Prostate gland (tissue), 2 donors: ENCODE measurements around the gene MLST8. TPM values are rescaled to one million over a fixed set of nuclear protein-coding genes. Genes with fewer than 3 reads are reported as not detected.

Experiments
- DNase-seq: peaks from one replicate; pipeline ENCODE4 v3.0.0-alpha.2; 2019; ENCODE audit warnings: low spot score
- H3K27ac ChIP-seq, 2 donors: fragments of 200-600 bp; sonication (generic); 2 replicates each; pipeline ENCODE4 v1.5.1; 2017 to 2019
- H3K27me3 ChIP-seq: fragments of 200-600 bp; sonication (generic); replicated peaks from 2 replicates; pipeline ENCODE4 v1.5.1; 2019; ENCODE audit not compliant: insufficient read depth
- H3K36me3 ChIP-seq, 2 donors: fragments of 200-600 bp; sonication (generic); 1 replicate in 1 of 2; 2 replicates in 1 of 2; pipeline versions ENCODE4 v1.5.1 to v1.8.1; 2017 to 2019
- H3K4me1 ChIP-seq: fragments of 200-600 bp; sonication (generic); replicated peaks from 2 replicates; pipeline ENCODE4 v1.5.1; 2019
- H3K4me3 ChIP-seq, 2 donors: fragments of 200-600 bp; sonication (generic); 2 replicates each; pipeline ENCODE4 v1.5.1; 2017 to 2019
- H3K9me3 ChIP-seq: fragments of 200-600 bp; sonication (generic); 2 replicates; pipeline ENCODE4 v1.5.1; 2017
- CTCF ChIP-seq, 4 experiments: fragments of 200-600 bp in 2 of 4; fragments of 450-650 bp in 2 of 4; sonication (generic) in 2 of 4; IDR thresholded peaks; 1 replicate in 3 of 4; 2 replicates in 1 of 4; pipeline ENCODE4 v1.5.1; 2016 to 2019; ENCODE audit warnings: antibody characterized with exemption in 4 of 4, mild to moderate bottlenecking in 2 of 4, moderate library complexity in 2 of 4
- POLR2A ChIP-seq: fragments of 450-650 bp; IDR thresholded peaks from one replicate; pipeline ENCODE4 v1.6.1; 2016; ENCODE audit warnings: antibody characterized with exemption, mild to moderate bottlenecking
- POLR2AphosphoS5 ChIP-seq: sonication (generic); formaldehyde crosslinking; IDR thresholded peaks from one replicate; pipeline ENCODE4 v1.6.1; 2017; ENCODE audit warnings: antibody characterized with exemption
- WGBS: methylation state at CpG from one replicate; pipeline ENCODE4 v1.1.5; 2018; 5-methylcytosine and 5-hydroxymethylcytosine counted together
- intact Hi-C: fragments of 100-400 bp; cut with DNase I; formaldehyde crosslinking; loops from one replicate; pipeline ENCODE4 v1.14.2; 2022
- total RNA-seq, 2 donors: library from RNA; depleted of rRNA; stranded (reverse); fragments of >200 nt; gene quantifications; one replicate each; pipeline ENCODE4 v1.1.0, GENCODE V29; 2016

The MLST8 gene
- total RNA-seq, 2 donors from 2014 or later, result 55.9 to 110 TPM

DNA sequence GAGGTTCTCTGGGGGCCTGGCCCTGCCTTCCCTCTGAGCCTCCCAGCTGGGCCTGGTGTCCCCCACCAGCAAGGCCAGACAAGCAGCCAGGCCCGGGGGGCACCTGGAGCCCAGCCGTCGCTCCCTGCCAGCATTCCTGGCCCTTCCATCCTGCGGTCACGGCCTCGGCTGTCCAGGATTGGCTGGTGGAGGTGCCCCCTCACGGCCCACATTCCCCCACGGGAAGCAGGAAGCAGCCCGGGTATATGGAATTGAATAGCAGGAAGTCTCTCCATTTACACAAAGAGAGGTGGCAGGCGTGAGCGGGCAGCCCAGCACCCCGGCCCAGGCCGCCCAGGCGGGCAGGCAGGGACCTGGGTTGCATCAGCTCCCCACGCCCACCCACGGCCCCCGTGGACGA is 35.2 kb upstream of the MLST8 start:
- no peak for TF ChIP-seq POLR2A
- no peak for TF ChIP-seq POLR2AphosphoS5
- TF ChIP-seq CTCF (IDR thresholded peaks at IDR 0.05), result no peak
- Histone ChIP-seq H3K27me3 (no peaks in the 10 kb centered on the region), H3K4me1 (no peaks in the 10 kb centered on the region), H3K9me3 (no peaks in the 10 kb centered on the region), H3K27ac (peak overlapping the region in 1 of 2 donors; percentile 29), H3K4me3 (no peak overlapping the region), H3K36me3 (peaks cover 7 to 14% of the 10 kb centered on the region in 2 donors)
- intact Hi-C loops, result no loop called here
- DNase-seq, result no peak
- WGBS, result 95% methylated on average over 11 of the region's 18 CpGs

DNA sequence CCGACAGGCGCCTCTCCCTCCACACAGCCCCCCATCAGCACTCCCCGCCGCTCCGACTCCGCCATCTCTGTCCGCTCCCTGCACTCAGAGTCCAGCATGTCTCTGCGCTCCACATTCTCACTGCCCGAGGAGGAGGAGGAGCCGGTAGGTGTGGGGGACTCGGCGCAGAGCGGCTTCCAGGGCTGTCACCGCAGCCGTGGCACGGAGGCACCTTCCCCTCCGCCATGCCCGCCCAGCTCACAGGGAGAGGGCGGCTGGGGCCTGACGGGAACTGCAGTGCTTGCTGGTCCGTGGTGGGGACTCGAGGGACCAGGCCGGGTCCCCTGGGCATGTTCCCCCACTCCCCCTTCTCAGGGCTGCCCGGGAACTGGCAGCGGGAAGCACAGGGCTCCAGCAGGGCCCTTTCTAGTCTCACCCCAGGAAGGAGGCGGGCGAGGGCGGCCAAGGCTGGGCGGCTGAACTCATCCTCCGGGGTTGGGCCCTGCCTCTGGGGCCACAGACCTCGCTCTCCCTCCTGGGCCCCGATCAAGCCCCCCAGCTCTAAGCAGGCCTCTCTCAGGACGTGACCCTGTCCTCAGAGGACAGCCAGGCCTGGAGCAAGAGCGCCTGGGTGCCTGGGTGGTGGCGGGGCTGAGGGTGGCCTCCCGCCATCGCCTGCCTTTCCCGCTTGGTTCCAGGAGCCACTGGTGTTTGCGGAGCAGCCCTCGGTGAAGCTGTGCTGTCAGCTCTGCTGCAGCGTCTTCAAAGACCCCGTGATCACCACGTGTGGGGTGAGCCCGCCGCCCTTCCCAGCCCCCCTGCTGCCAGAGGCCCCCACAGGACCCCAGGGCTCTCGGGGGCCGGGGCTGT is 34.4 kb upstream of the MLST8 start:
- no peaks in the 10 kb centered on the region for H3K27me3 ChIP-seq
- no peaks in the 10 kb centered on the region for H3K9me3 ChIP-seq
- no peak overlapping the region for H3K4me3 ChIP-seq
- TF ChIP-seq POLR2AphosphoS5, result no peak
- no peak for TF ChIP-seq POLR2A
- TF ChIP-seq CTCF (IDR thresholded peaks at IDR 0.05), result no peak
- DNase-seq, result no peak
- no peak overlapping the region for H3K27ac ChIP-seq
- WGBS, result 90% methylated on average over 38 of the region's 47 CpGs
- no peaks in the 10 kb centered on the region for H3K4me1 ChIP-seq
- intact Hi-C loops, result no loop called here
- H3K36me3 ChIP-seq, result peaks cover 7 to 15% of the 10 kb centered on the region in 2 donors

- Histone ChIP-seq H3K4me1 (no peaks in the 10 kb centered on the region), H3K27me3 (no peaks in the 10 kb centered on the region), H3K27ac (no peak overlapping the region), H3K4me3 (no peak overlapping the region), H3K9me3 (no peaks in the 10 kb centered on the region), H3K36me3 (peaks cover 7 to 18% of the 10 kb centered on the region in 2 donors)
- DNase-seq, result no peak
- 93% methylated on average over 21 of the region's 28 CpGs for WGBS
- TF ChIP-seq CTCF (IDR thresholded peaks at IDR 0.05) (no peak), POLR2A (no peak), POLR2AphosphoS5 (no peak)
- intact Hi-C loops, result no loop called here
Observed at GRCh38 chr16:2171601-2172178, 33.6 kb upstream of the MLST8 start.

DNA sequence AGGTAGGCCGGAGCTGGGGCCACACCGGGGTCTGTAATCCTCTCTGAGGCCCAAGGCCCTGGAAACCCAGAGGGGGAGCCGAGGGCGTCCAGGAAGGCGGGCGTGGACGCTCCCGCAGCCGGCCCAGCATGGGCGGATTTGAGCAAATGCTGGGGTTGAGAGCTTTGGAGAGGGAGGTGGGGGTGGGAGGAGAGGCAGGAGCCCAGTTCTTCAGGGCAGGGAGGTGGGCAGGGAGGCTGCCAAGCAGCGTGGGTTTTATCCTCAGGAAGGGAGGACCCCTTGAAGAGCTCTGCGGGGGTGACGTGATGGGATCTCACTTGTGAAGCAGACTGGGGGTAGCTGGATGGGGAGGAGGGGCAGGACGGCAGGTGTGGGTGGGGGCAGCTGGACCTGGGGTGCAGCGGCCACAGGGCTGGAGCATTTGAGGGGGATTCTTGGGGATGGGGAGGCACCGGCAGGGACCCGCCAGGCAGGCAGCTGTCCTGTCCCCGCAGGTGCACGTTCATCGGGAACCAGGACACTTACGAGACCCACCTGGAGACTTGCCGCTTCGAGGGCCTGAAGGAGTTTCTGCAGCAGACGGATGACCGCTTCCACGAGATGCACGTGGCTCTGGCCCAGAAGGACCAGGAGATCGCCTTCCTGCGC is 32.4 kb upstream of the MLST8 start:
- Histone ChIP-seq H3K36me3 (peaks cover 7 to 18% of the 10 kb centered on the region in 2 donors), H3K27ac (no peak overlapping the region), H3K4me3 (no peak overlapping the region), H3K27me3 (no peaks in the 10 kb centered on the region), H3K9me3 (no peaks in the 10 kb centered on the region), H3K4me1 (no peaks in the 10 kb centered on the region)
- DNase-seq, result no peak
- WGBS, result 90% methylated on average over 29 of the region's 29 CpGs
- intact Hi-C loops, result no loop called here
- TF ChIP-seq CTCF (IDR thresholded peaks at IDR 0.05), result no peak
- TF ChIP-seq POLR2AphosphoS5, result no peak
- no peak for TF ChIP-seq POLR2A
